Neutrophil (primary cell): ENCODE results near the gene MAST4.

Experiments
- H3K27ac ChIP-seq: fragments of 200-600 bp; sonication (generic); 2 replicates; pipeline ENCODE4 v1.5.1; 2016; ENCODE audit warnings: mild to moderate bottlenecking, moderate library complexity
- H3K27me3 ChIP-seq: fragments of 200-600 bp; sonication (generic); 2 replicates; pipeline ENCODE4 v1.6.0; 2016; ENCODE audit warnings: mild to moderate bottlenecking
- H3K36me3 ChIP-seq: fragments of 200-600 bp; sonication (generic); 2 replicates; pipeline ENCODE4 v1.5.1; 2017
- H3K4me1 ChIP-seq, 2 experiments: fragments of 200-600 bp in 1 of 2; sonication (generic) in 1 of 2; 1 replicate in 1 of 2; 2 replicates in 1 of 2; pipeline versions ENCODE4 v1.5.1 to v1.6.1; 2013 to 2016; ENCODE audit warnings: low read depth in 1 of 2, low read length in 1 of 2, mild to moderate bottlenecking in 1 of 2, moderate library complexity in 1 of 2; ENCODE audit not compliant: control insufficient read depth in 1 of 2, insufficient read depth in 1 of 2
- H3K4me3 ChIP-seq, 2 experiments: fragments of 200-600 bp in 1 of 2; sonication (generic) in 1 of 2; 1 replicate in 1 of 2; 2 replicates in 1 of 2; pipeline ENCODE4 v1.5.1; 2013 to 2016; ENCODE audit warnings: low read depth in 1 of 2, low read length in 1 of 2, mild to moderate bottlenecking in 1 of 2, moderate library complexity in 1 of 2
- H3K9me3 ChIP-seq: fragments of 200-600 bp; sonication (generic); 2 replicates; pipeline ENCODE4 v1.5.1; 2016
- TF ChIP-seq, protein P1 (sequence below): fragments of 200-600 bp; sonication (generic); IDR thresholded peaks from 2 replicates; pipeline ENCODE4 v1.5.1; 2016; ENCODE audit warnings: antibody characterized with exemption

Gene MAST4

DNA sequence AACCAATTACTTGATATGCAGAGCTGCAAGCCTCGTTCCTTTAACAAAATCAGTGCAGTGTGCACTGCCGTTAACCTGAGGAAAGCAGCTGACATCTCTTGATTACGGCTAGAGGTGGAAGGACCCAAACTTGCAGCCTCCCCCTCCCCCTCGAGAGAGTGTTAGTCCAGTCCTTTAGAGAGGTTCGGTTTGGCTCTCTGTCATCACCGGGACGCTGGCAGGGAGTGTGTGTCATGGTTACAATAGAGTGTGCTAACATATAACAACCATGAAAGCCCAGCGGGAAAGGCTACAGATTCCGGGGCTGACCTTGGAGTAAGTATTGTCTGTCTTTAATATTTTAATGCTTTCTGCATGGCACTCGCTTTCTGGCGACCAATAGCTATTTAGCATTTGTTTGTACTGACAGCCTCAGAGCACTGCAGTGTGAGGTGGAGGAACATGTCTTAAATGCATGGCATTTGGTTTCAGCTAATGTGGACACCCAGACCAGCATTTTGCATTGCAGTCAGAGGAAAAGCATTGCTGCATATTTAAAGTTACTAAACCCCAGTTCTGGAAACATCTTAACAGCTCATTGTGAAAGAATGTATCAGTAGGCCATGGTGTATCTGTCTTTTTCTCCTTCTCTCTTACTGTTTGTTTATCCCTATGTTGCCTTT, 362.9 kb downstream of the MAST4 start:
- Histone ChIP-seq H3K27me3 (no peaks in the 10 kb centered on the region), H3K36me3 (no peaks in the 10 kb centered on the region), H3K4me3 (peak overlapping the region in 1 of 2 experiments; percentile 0), H3K9me3 (no peaks in the 10 kb centered on the region), H3K4me1 (peaks cover 50 to 64% of the 10 kb centered on the region in 2 experiments), H3K27ac (peak overlapping the region; percentile 61)
- TF ChIP-seq, protein P1, sequence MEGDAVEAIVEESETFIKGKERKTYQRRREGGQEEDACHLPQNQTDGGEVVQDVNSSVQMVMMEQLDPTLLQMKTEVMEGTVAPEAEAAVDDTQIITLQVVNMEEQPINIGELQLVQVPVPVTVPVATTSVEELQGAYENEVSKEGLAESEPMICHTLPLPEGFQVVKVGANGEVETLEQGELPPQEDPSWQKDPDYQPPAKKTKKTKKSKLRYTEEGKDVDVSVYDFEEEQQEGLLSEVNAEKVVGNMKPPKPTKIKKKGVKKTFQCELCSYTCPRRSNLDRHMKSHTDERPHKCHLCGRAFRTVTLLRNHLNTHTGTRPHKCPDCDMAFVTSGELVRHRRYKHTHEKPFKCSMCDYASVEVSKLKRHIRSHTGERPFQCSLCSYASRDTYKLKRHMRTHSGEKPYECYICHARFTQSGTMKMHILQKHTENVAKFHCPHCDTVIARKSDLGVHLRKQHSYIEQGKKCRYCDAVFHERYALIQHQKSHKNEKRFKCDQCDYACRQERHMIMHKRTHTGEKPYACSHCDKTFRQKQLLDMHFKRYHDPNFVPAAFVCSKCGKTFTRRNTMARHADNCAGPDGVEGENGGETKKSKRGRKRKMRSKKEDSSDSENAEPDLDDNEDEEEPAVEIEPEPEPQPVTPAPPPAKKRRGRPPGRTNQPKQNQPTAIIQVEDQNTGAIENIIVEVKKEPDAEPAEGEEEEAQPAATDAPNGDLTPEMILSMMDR = no peak

DNA sequence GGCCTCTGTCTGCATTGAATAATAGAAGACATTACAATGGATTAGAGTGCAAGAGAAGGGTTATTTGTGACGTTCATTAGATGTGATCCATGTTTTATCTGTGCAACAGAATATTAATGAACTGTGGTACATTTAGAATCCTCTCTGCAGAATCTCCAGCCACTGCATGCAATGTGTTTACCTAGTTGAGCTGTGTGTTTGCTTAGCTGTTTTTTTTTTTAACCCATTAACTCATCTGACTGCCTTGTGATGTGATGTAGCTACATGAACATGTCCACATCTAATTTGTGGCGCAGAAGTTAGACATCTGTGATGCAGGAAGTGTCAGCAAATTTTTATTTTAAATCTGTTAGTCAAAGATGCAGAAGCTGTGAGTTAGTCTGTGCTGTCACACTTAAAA, 363.5 kb downstream of the MAST4 start:
- H3K4me3 ChIP-seq = peak overlapping the region in 1 of 2 experiments; percentile 0
- H3K9me3 ChIP-seq = no peaks in the 10 kb centered on the region
- H3K36me3 ChIP-seq = no peaks in the 10 kb centered on the region
- H3K4me1 ChIP-seq = peaks cover 50 to 68% of the 10 kb centered on the region in 2 experiments
- peak overlapping the region; percentile 61 for H3K27ac ChIP-seq
- H3K27me3 ChIP-seq = no peaks in the 10 kb centered on the region
- TF ChIP-seq, protein P1 = no peak

DNA sequence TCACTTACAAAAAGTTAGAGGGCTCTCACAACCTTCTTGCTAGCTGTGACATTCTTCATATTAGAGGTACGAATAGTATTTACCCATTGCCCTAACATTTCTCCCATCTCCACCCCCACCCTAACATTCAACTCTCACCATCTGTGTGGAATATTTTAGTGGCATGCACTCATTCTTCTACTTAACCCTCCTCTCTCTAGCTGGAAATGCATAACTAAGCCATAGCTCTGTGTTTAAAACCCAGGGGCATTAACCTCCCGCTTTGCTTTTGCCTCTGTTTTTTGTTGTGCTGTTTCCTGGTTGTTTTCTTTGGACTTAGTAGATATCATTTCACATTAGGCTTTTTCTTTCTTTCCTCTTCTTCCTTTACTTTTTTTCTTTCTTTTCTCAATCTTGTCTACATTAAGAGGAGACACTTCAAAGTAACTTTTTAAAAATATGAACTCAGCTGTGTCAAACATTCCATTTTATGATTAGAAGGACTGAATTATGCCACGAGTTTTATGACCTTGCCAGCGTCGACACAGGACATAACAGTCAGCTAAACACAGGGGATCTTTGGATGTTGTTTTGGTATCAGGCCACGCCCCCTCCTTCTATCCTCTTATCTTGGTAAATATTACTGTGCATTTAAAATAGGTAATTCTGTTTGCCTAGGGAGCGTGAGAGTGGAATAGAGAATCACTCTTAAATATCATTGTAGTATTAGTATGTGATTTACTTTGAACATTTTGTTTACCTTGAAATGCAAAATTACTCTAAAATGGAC, 364.4 kb downstream of the MAST4 start:
- Histone ChIP-seq H3K27ac (peak overlapping the region; percentile 61), H3K4me1 (peaks cover 50 to 68% of the 10 kb centered on the region in 2 experiments), H3K36me3 (no peaks in the 10 kb centered on the region), H3K27me3 (no peaks in the 10 kb centered on the region), H3K9me3 (no peaks in the 10 kb centered on the region), H3K4me3 (no peak overlapping the region)
- TF ChIP-seq, protein P1 = no peak

DNA sequence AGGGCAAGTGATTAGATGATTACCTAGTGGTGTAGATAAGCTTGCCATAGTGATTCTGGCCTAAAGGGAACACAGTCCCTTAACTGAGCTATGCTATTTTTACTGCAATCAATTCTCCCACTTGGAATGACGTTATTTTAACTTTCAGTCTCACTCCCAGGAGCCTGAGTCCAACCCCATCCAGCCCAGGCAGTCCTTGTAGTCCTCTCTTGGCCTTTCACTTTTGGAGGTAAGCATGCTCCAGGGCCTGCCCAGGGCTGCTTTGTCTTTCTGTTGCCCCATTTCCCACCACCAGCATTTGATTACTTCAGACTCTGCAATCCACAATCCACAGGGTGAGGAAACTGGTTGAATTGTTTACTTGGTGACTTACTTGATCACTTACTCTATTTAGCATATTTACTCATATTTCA, 367.4 kb downstream of the MAST4 start:
- Histone ChIP-seq H3K27me3 (no peaks in the 10 kb centered on the region), H3K27ac (peak overlapping the region; percentile 65), H3K36me3 (no peaks in the 10 kb centered on the region), H3K4me3 (no peak overlapping the region), H3K9me3 (no peaks in the 10 kb centered on the region), H3K4me1 (peaks cover 47 to 67% of the 10 kb centered on the region in 2 experiments)
- TF ChIP-seq, protein P1 = no peak

DNA sequence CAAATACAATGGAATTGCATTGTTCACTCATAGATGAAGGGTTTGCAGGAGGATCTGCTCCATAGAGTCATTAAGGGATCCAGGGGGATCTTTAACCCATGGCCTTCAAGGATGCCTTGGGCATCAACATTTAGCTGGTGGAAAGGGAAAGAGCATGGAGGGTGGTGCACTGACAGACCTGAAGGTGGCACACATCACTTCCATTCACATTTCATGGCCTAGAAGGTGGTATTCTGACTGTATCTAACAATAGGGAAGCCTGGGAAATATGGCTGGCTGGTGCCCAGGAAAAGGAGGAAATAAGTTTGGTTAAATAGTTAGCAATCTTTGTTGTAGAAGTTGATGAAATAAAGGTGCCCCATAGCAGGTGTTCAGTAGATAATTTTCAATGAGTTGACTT, 370.2 kb downstream of the MAST4 start:
- Histone ChIP-seq H3K4me1 (peaks cover 23 to 38% of the 10 kb centered on the region in 2 experiments), H3K27ac (no peak overlapping the region), H3K4me3 (no peak overlapping the region), H3K27me3 (no peaks in the 10 kb centered on the region), H3K9me3 (no peaks in the 10 kb centered on the region), H3K36me3 (no peaks in the 10 kb centered on the region)
- TF ChIP-seq, protein P1 = no peak
